HepG2 (cell line): Measurements from ENCODE around the gene ARHGDIA. TPM values are rescaled to one million over a fixed set of nuclear protein-coding genes. Genes with fewer than 3 reads are reported as not detected.

Source experiments
- AGO2 ChIP-seq: fragments of 200-400 bp; formaldehyde crosslinking; optimal IDR thresholded peaks from 2 replicates; pipeline ENCODE3; 2017; ENCODE audit warnings: mild to moderate bottlenecking, low read depth, low read length, moderate library complexity
- ESRRA ChIP-seq: sonication (generic); formaldehyde crosslinking; IDR thresholded peaks from 2 replicates; pipeline ENCODE4 v1.5.1; 2020; ENCODE audit warnings: mild to moderate bottlenecking, low read depth, missing genetic modification reagents
- GPN1 ChIP-seq: sonication (generic); formaldehyde crosslinking; IDR thresholded peaks from 2 replicates; pipeline ENCODE4 v1.5.1; 2020; ENCODE audit warnings: missing genetic modification reagents, borderline replicate concordance
- HNF4A ChIP-seq: sonication (generic); formaldehyde crosslinking; IDR thresholded peaks from 2 replicates; pipeline ENCODE4 v1.4.0; 2020; ENCODE audit warnings: missing genetic modification reagents
- JUN ChIP-seq: sonication (generic); formaldehyde crosslinking; IDR thresholded peaks from 2 replicates; pipeline ENCODE4 v1.4.0; 2020; ENCODE audit warnings: mild to moderate bottlenecking, missing genetic modification reagents
- KAT7 ChIP-seq: IDR thresholded peaks from 2 replicates; pipeline ENCODE4 v1.6.1; 2018; ENCODE audit warnings: borderline replicate concordance, missing compliant biosample characterization
- KDM1A ChIP-seq: IDR thresholded peaks from 2 replicates; pipeline ENCODE4 v1.6.1; 2016; ENCODE audit warnings: missing compliant biosample characterization
- MIER2 ChIP-seq: IDR thresholded peaks from 2 replicates; pipeline ENCODE4 v1.6.1; 2016; ENCODE audit warnings: missing biosample characterization, missing genetic modification reagents
- NFAT5 ChIP-seq: sonication (generic); formaldehyde crosslinking; IDR thresholded peaks from 2 replicates; pipeline ENCODE4 v1.4.0; 2020; ENCODE audit warnings: missing genetic modification reagents
- NR2F2 ChIP-seq: IDR thresholded peaks from 2 replicates; pipeline ENCODE4 v1.6.1; 2012; ENCODE audit warnings: low read depth, inconsistent platforms, borderline replicate concordance
- RARG ChIP-seq: sonication (generic); formaldehyde crosslinking; IDR thresholded peaks from 2 replicates; pipeline ENCODE4 v1.4.0; 2020; ENCODE audit warnings: low read depth, mild to moderate bottlenecking, missing genetic modification reagents
- STAG1 ChIP-seq: sonication (generic); formaldehyde crosslinking; IDR thresholded peaks from 2 replicates; pipeline ENCODE4 v1.4.0; 2020; ENCODE audit warnings: missing genetic modification reagents
- ZBTB25 ChIP-seq: IDR thresholded peaks from 2 replicates; pipeline ENCODE4 v1.6.1; 2018; ENCODE audit warnings: missing genetic modification reagents
- ZMAT3 ChIP-seq: sonication (generic); formaldehyde crosslinking; conservative IDR thresholded peaks from 2 replicates; pipeline ENCODE4 v1.7.0; 2021; ENCODE audit warnings: missing genetic modification reagents
- ZNF180 ChIP-seq: sonication (generic); formaldehyde crosslinking; IDR thresholded peaks from 2 replicates; pipeline ENCODE4 v1.4.0; 2020; ENCODE audit warnings: low read depth, missing genetic modification reagents, borderline replicate concordance
- ZNF264 ChIP-seq: sonication (generic); formaldehyde crosslinking; IDR thresholded peaks from 2 replicates; pipeline ENCODE4 v1.4.0; 2020; ENCODE audit warnings: missing genetic modification reagents
- ZNF468 ChIP-seq: sonication (generic); formaldehyde crosslinking; IDR thresholded peaks from 2 replicates; pipeline ENCODE4 v1.8.0; 2022; ENCODE audit warnings: mild to moderate bottlenecking, moderate library complexity, missing genetic modification reagents
- ZNF543 ChIP-seq: sonication (generic); formaldehyde crosslinking; IDR thresholded peaks from 2 replicates; pipeline ENCODE4 v1.4.0; 2020; ENCODE audit warnings: mild to moderate bottlenecking, missing genetic modification reagents
- ZNF747 ChIP-seq: sonication (generic); formaldehyde crosslinking; IDR thresholded peaks from 2 replicates; pipeline ENCODE4 v1.8.1; 2023; ENCODE audit warnings: missing genetic modification reagents, mild to moderate bottlenecking, borderline replicate concordance
- ZSCAN22 ChIP-seq: sonication (generic); formaldehyde crosslinking; IDR thresholded peaks from 2 replicates; pipeline ENCODE4 v1.4.0; 2020; ENCODE audit warnings: mild to moderate bottlenecking, missing genetic modification reagents
- polyA plus RNA-seq, 8 experiments: library from polyadenylated mRNA; depleted of rRNA in 3 of 8; stranded (reverse) in 7 of 8; unstranded in 1 of 8; fragments of >200 nt; fragmentation: Illumina TruSeq in 4 of 8; extraction: Trizol in 4 of 8; gene quantifications; 2 replicates each; pipeline versions ENCODE4 v1.2.1 to v1.2.3, GENCODE V29; 2011 to 2016; ENCODE audit warnings: low read depth in 4 of 8, missing spikeins in 1 of 8, mixed read lengths in 1 of 8; ENCODE audit not compliant: insufficient read depth in 1 of 8
- total RNA-seq, 5 experiments: library from RNA; depleted of rRNA; stranded (reverse); fragments of >200 nt; fragmentation: Illumina TruSeq; extraction: Trizol; gene quantifications; 2 replicates each; pipeline ENCODE4 v1.2.3, GENCODE V29; 2016; ENCODE audit warnings: low read depth in 1 of 5
- TF ChIP-seq, protein P1 (sequence below): sonication (generic); formaldehyde crosslinking; IDR thresholded peaks from 2 replicates; pipeline ENCODE4 v1.5.0; 2020; ENCODE audit warnings: missing genetic modification reagents

ARHGDIA gene
- total and polyA plus RNA-seq, 2 of the 13 experiments (the other 11 are each of a cell fraction or from before 2014, with no cell fraction given), result 40.0 to 64.0 TPM

DNA sequence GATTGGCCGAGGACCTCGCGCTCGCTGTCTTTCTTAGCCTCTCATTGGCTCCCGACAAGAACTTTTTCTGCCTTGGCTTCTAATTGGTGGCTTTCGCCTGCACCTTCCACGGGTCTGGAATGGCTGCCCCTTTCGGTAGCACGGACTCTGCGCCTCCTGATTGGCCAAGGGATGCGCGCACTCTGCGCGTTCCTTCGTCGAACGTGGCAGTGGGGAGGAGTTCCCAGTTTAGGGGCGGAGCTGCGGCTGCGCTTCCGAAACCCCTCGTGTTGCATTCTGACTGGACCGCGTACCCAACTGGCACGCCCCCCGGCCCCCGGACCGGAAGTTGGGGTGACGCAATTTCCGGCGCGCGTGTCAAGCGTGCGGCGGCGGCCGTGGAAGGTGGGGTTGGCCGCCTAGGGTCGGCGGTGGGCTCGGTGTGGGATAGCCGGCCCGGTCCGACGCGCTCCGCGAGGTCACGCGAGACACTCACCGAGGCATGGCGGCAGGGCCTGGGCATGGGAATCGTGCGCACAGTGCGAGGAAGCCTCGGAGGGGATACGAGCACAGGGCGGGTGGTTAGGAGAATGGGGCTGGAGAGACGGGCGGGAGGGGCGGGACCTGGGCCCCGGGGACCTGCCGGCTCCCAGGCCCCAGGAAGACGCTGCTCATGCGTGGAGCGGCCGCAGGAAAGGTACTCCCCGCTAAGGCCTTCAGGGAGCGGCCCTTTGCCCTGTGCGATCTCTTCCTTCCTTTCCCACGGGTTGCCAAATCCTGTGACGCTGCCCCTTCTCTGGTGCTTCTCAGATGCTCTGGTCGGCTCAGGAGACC is 10.2 kb downstream of the ARHGDIA start (continued):
- TF ChIP-seq NFAT5 (0 out of 2 replicates have a peak, but pooled peaks have one; percentile 45), RARG (no peak; the same call in 1 of the 2 replicates), KAT7 (CRISPR knock-in tag) (peak; percentile 44; the same call in 1 of the 2 replicates), KDM1A (CRISPR knock-in tag) (no peak), ZNF747 (CRISPR knock-in tag) (peak; percentile 94), ZNF180 (CRISPR knock-in tag) (no peak), ESRRA (CRISPR knock-in tag) (peak; percentile 67; the same call in 1 of the 2 replicates), GPN1 (CRISPR knock-in tag) (peak; percentile 87; the same call in 1 of the 2 replicates), ZNF468 (CRISPR knock-in tag) (no peak; the same call in 1 of the 2 replicates), ZSCAN22 (CRISPR knock-in tag) (no peak), JUN (CRISPR knock-in tag) (peak; percentile 98), ZNF543 (CRISPR knock-in tag) (peak; percentile 26; the same call in 1 of the 2 replicates), AGO2 (peak; percentile 87), HNF4A (CRISPR knock-in tag) (peak; percentile 52), ZBTB25 (CRISPR knock-in tag) (peak; percentile 98), ZMAT3 (peak; percentile 82), STAG1 (CRISPR knock-in tag) (peak; percentile 11; the same call in 1 of the 2 replicates), NR2F2 (no peak; the same call in 1 of the 2 replicates), ZNF264 (peak; percentile 66; the same call in 1 of the 2 replicates), MIER2 (no peak)
- TF ChIP-seq, protein P1, sequence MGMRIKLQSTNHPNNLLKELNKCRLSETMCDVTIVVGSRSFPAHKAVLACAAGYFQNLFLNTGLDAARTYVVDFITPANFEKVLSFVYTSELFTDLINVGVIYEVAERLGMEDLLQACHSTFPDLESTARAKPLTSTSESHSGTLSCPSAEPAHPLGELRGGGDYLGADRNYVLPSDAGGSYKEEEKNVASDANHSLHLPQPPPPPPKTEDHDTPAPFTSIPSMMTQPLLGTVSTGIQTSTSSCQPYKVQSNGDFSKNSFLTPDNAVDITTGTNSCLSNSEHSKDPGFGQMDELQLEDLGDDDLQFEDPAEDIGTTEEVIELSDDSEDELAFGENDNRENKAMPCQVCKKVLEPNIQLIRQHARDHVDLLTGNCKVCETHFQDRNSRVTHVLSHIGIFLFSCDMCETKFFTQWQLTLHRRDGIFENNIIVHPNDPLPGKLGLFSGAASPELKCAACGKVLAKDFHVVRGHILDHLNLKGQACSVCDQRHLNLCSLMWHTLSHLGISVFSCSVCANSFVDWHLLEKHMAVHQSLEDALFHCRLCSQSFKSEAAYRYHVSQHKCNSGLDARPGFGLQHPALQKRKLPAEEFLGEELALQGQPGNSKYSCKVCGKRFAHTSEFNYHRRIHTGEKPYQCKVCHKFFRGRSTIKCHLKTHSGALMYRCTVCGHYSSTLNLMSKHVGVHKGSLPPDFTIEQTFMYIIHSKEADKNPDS (CRISPR knock-in tag), result peak; percentile 6; the same call in 1 of the 2 replicates
